ENCODE measurements around the gene TPCN1.

The TPCN1 gene

DNA sequence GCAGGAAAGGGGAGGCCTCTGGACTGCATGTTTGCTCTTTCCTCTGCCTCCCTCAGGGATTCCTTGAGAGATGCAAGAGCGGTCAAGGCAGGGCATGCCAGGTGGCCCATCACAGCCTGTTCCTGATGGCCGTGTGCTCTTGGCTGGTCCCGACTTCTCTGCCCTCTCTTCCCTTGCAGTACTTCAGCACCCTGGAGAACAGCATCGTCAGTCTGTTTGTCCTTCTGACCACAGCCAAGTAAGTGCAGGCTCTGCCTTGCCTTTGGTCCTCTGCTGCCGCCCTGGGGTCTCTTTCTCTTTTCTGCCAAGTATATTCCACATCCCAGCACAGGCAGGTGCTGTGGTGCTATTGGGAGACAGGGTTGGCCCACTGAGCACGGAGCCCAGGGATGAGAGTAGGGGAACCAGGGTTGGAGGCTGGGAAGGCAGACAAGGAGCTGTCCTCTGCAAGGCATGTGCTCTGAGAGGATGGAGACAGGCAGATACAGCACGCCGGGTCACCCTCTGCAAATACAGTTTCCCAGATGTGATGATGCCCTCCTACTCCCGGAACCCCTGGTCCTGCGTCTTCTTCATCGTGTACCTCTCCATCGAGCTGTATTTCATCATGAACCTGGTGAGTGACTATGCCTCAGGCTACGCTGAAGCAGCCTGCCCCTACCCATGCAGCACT is 51.9 kb downstream of the TPCN1 start:
- no CpG with 5 or more reads among the region's 13 CpGs for WGBS (ENCODE audit: insufficient coverage, insufficient read length)
- peaks cover 5% of the 10 kb centered on the region; the same call in 1 of the 2 replicates for H3K36me3 ChIP-seq (ENCODE audit: control insufficient read depth, insufficient read depth, low read length)

DNA sequence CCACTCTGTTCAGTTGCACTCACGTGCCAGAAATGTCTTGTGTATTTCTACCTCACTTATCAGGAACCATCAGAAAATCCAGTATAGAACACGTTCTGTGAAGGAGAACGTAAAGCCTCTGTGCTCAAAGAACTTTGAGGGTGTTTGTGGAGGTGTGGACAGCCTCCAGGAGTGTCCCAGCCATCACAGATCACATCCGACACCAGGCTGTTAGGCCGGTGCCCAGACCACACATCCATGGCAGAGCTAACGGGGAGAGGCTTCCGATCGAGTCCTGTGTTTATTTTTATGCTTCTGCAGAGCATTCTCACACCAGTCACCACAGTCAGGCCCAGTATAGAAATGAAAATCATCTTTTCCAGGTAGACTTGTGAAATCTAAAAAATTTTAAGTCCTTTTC is 53.6 kb downstream of the TPCN1 start:
- Histone ChIP-seq H3K9me3 (ENCODE audit: control insufficient read depth, insufficient read depth, low read length) (no peaks in the 10 kb centered on the region), H3K4me1 (ENCODE audit: control insufficient read depth, insufficient read depth, low read length) (no peaks in the 10 kb centered on the region), H3K27me3 (ENCODE audit: control insufficient read depth, insufficient read depth, low read length) (no peaks in the 10 kb centered on the region), H3K36me3 (ENCODE audit: control insufficient read depth, insufficient read depth, low read length) (peaks cover 2% of the 10 kb centered on the region; the same call in 1 of the 2 replicates), H3K4me3 (ENCODE audit: low read length) (no peak overlapping the region), H3K27ac (ENCODE audit: low read length) (no peak overlapping the region)
- no peak for DNase-seq (ENCODE audit: low read depth, low spot score)
- WGBS (ENCODE audit: insufficient coverage, insufficient read length) = no CpG with 5 or more reads among the region's 8 CpGs

More for the DNA sequence above, 51.9 kb downstream of the TPCN1 start:
- Histone ChIP-seq H3K4me1 (ENCODE audit: control insufficient read depth, insufficient read depth, low read length) (no peaks in the 10 kb centered on the region), H3K27ac (ENCODE audit: low read length) (no peak overlapping the region), H3K9me3 (ENCODE audit: control insufficient read depth, insufficient read depth, low read length) (no peaks in the 10 kb centered on the region), H3K4me3 (ENCODE audit: low read length) (no peak overlapping the region), H3K27me3 (ENCODE audit: control insufficient read depth, insufficient read depth, low read length) (no peaks in the 10 kb centered on the region)
- no peak for DNase-seq (ENCODE audit: low read depth, low spot score)

DNA sequence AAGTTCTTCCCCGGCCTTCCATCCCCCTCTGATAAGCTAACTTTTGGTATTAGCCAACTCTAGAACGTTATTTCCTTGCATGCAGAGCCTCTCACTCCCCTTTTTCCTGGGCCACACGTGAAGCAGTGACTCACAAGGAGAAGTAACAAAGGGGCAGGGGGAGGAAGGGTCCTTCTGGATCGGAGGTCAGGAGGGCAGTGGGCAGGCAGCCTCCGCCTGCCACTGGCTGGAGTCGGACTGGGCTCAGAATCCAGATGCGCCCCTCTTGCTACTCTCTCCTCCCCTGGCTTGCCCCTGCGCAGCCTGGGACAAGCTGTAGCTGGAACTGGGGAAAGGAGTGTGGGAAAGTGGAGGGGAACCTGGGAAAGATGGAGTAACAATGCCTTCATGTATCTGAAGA is 55.0 kb downstream of the TPCN1 start:
- H3K27ac ChIP-seq (ENCODE audit: low read length) = no peak overlapping the region
- DNase-seq (ENCODE audit: low read depth, low spot score) = no peak
- WGBS (ENCODE audit: insufficient coverage, insufficient read length) = no CpG with 5 or more reads among the region's 8 CpGs
- no peak overlapping the region for H3K4me3 ChIP-seq (ENCODE audit: low read length)
- no peaks in the 10 kb centered on the region for H3K4me1 ChIP-seq (ENCODE audit: control insufficient read depth, insufficient read depth, low read length)
- H3K36me3 ChIP-seq (ENCODE audit: control insufficient read depth, insufficient read depth, low read length) = peaks cover 2% of the 10 kb centered on the region; the same call in 1 of the 2 replicates
- no peaks in the 10 kb centered on the region for H3K9me3 ChIP-seq (ENCODE audit: control insufficient read depth, insufficient read depth, low read length)
- H3K27me3 ChIP-seq (ENCODE audit: control insufficient read depth, insufficient read depth, low read length) = no peaks in the 10 kb centered on the region

DNA sequence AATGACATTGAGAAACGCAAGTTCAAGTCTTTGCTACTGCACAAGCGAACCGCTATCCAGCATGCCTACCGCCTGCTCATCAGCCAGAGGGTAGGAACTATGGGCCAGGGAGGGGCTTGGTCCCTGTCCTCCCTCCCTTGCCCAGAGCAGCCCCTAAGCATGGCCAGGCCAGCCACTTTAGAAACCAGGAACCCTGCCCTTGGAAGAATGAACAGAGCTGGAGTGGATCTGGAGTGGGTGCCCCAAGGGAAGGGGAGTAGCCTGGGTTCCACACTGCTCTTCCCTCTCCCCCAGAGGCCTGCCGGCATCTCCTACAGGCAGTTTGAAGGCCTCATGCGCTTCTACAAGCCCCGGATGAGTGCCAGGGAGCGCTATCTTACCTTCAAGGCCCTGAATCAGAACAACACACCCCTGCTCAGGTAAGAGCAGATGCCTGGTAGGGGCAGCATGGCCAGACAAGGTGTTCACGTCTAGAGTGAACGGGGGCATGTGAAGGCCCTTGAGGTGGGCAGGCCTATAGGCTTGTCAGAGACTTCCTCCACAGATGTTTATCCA is 55.8 kb downstream of the TPCN1 start:
- Histone ChIP-seq H3K4me1 (ENCODE audit: control insufficient read depth, insufficient read depth, low read length) (no peaks in the 10 kb centered on the region), H3K4me3 (ENCODE audit: low read length) (no peak overlapping the region), H3K9me3 (ENCODE audit: control insufficient read depth, insufficient read depth, low read length) (no peaks in the 10 kb centered on the region), H3K27ac (ENCODE audit: low read length) (no peak overlapping the region), H3K36me3 (ENCODE audit: control insufficient read depth, insufficient read depth, low read length) (peaks cover 2% of the 10 kb centered on the region; the same call in 1 of the 2 replicates), H3K27me3 (ENCODE audit: control insufficient read depth, insufficient read depth, low read length) (no peaks in the 10 kb centered on the region)
- DNase-seq (ENCODE audit: low read depth, low spot score) = no peak
- no CpG with 5 or more reads among the region's 10 CpGs for WGBS (ENCODE audit: insufficient coverage, insufficient read length)

DNA sequence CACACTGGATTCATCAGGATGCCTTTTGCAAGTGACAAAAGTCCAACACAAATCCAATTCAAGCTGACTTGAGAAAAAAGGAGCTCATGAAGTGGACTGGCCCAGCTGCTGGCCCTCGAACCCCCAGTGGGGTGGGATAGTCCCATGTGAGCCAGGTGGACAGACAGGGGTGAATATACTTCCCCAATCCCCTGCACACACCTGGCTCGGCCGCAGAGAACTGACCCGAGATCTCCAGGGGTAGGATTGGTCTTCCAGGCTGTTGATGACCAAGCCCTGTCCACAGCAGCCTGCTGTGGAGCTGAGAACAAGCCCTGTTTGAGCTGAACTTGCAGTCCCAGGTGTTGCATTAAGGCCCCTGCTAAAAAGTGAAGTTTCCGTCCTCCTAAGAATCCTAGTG is 56.2 kb downstream of the TPCN1 start:
- WGBS (ENCODE audit: insufficient coverage, insufficient read length) = no CpG with 5 or more reads among the region's 5 CpGs
- no peak overlapping the region for H3K27ac ChIP-seq (ENCODE audit: low read length)
- H3K36me3 ChIP-seq (ENCODE audit: control insufficient read depth, insufficient read depth, low read length) = peaks cover 2% of the 10 kb centered on the region; the same call in 1 of the 2 replicates
- no peaks in the 10 kb centered on the region for H3K27me3 ChIP-seq (ENCODE audit: control insufficient read depth, insufficient read depth, low read length)
- DNase-seq (ENCODE audit: low read depth, low spot score) = no peak
- no peaks in the 10 kb centered on the region for H3K9me3 ChIP-seq (ENCODE audit: control insufficient read depth, insufficient read depth, low read length)
- H3K4me3 ChIP-seq (ENCODE audit: low read length) = no peak overlapping the region
- H3K4me1 ChIP-seq (ENCODE audit: control insufficient read depth, insufficient read depth, low read length) = no peaks in the 10 kb centered on the region

DNA sequence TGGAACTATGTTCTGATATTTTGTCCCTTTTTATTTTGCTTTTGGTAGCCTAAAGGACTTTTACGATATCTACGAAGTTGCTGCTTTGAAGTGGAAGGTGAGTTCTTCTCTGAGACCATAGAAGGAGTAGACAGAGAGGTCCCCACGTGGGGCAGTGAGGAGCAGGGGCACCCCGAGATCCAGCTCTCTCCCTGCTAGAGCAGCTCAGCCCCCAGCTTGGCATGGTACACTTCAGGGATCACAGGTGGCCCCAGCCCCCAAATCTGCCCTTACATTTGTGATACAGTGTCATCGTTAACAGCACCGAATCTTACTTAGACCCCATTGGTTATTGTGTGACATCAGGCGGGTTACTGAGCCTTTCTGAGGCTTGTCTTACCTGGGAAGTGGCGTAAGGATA is 56.9 kb downstream of the TPCN1 start:
- peaks cover 2% of the 10 kb centered on the region; the same call in 1 of the 2 replicates for H3K36me3 ChIP-seq (ENCODE audit: control insufficient read depth, insufficient read depth, low read length)

DNA sequence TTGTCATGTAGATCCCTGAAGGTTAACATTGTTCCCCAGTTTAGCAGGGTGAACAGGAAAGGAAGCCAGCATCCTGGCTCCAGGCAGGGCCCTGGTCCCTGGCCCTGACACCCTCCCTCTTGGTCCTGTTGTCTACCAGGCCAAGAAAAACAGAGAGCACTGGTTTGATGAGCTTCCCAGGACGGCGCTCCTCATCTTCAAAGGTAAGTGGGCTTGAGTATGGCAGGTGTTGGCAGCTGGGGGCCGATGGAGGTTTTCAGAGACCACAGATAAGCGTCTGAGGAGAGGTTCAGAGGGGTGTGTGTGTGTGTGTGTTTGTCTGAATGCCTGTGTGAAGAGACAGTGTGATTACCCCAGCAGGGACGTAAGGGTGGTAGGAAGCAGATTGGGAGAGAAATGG is 57.4 kb downstream of the TPCN1 start:
- Histone ChIP-seq H3K27me3 (ENCODE audit: control insufficient read depth, insufficient read depth, low read length) (no peaks in the 10 kb centered on the region), H3K36me3 (ENCODE audit: control insufficient read depth, insufficient read depth, low read length) (no peaks in the 10 kb centered on the region; the same call in 1 of the 2 replicates), H3K27ac (ENCODE audit: low read length) (no peak overlapping the region), H3K4me3 (ENCODE audit: low read length) (no peak overlapping the region), H3K4me1 (ENCODE audit: control insufficient read depth, insufficient read depth, low read length) (no peaks in the 10 kb centered on the region), H3K9me3 (ENCODE audit: control insufficient read depth, insufficient read depth, low read length) (no peaks in the 10 kb centered on the region)
- no peak for DNase-seq (ENCODE audit: low read depth, low spot score)
- no CpG with 5 or more reads among the region's 5 CpGs for WGBS (ENCODE audit: insufficient coverage, insufficient read length)

More for the DNA sequence above, 56.9 kb downstream of the TPCN1 start:
- H3K4me1 ChIP-seq (ENCODE audit: control insufficient read depth, insufficient read depth, low read length) = no peaks in the 10 kb centered on the region
- no peak overlapping the region for H3K4me3 ChIP-seq (ENCODE audit: low read length)
- H3K27ac ChIP-seq (ENCODE audit: low read length) = no peak overlapping the region
- no peak for DNase-seq (ENCODE audit: low read depth, low spot score)
- no CpG with 5 or more reads among the region's 8 CpGs for WGBS (ENCODE audit: insufficient coverage, insufficient read length)
- H3K9me3 ChIP-seq (ENCODE audit: control insufficient read depth, insufficient read depth, low read length) = no peaks in the 10 kb centered on the region
- H3K27me3 ChIP-seq (ENCODE audit: control insufficient read depth, insufficient read depth, low read length) = no peaks in the 10 kb centered on the region

DNA sequence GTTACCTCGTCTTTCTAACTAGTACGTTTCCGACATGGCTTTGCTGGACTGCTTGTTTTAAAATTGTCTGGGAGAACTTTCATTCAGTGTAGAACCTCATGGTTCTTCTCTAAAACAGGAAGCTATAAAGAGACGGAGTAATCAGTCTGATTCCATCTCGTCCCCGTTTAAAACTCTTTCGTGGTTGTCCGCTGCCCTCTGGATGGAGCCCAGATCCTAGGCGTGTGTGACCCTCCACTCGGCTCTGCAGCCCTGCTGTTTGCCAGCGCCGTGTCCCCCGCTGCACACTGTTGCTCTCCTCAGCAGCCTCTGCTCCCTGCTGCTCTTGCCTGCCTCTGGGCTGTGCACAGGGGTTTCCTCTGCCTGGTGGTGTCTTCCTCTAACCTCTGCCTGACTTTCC is 63.5 kb downstream of the TPCN1 start:
- Histone ChIP-seq H3K4me1 (ENCODE audit: control insufficient read depth, insufficient read depth, low read length) (no peaks in the 10 kb centered on the region), H3K9me3 (ENCODE audit: control insufficient read depth, insufficient read depth, low read length) (no peaks in the 10 kb centered on the region), H3K27me3 (ENCODE audit: control insufficient read depth, insufficient read depth, low read length) (no peaks in the 10 kb centered on the region), H3K4me3 (ENCODE audit: low read length) (no peak overlapping the region), H3K27ac (ENCODE audit: low read length) (no peak overlapping the region), H3K36me3 (ENCODE audit: control insufficient read depth, insufficient read depth, low read length) (peaks cover 2% of the 10 kb centered on the region; the same call in 1 of the 2 replicates)
- WGBS (ENCODE audit: insufficient coverage, insufficient read length) = no CpG with 5 or more reads among the region's 13 CpGs
- no peak for DNase-seq (ENCODE audit: low read depth, low spot score)

DNA sequence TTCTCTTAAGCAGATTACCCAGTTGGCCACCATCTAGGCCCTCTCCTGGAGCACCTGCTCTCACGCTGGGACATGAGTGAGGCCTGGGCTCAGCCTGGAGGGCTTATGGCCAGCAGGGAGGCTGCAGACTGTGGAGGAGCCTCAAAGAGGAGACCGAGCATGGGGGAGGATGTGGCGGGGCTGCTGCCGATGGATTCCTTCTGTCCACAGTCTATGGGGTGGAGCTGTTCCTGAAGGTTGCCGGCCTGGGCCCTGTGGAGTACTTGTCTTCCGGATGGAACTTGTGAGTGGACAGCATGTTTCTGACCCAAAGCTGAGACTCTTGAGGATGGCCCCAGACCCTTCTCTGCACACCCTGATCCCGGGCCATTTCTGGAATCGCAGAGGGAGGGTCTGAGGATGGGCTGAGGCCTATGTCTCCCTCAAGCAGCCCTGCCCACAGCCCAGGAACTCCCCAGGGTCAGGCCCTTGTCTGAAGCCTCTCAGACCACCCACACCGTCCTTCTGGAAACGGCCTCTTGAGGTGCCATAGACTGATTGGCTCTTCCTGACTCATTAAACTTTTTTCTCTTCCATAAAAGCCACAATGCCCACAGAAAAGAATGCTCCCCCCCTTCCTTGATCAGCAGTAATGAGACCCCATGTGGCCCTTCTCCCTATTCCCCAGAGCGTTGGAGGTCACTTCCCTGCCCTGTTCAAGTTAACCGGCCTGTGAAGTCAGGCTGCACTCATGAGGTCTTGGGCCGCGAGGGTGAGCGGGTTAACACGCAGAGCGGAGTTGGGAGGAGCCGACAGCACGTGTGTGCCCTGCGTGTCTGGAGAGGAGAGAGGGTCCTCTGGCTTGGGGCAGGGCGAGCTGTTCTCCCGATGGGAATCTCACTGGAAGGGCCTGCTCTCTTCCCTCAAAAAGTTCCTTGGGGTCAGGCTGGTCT is 64.7 kb downstream of the TPCN1 start:
- Histone ChIP-seq H3K4me3 (ENCODE audit: low read length) (no peak overlapping the region), H3K9me3 (ENCODE audit: control insufficient read depth, insufficient read depth, low read length) (no peaks in the 10 kb centered on the region), H3K27ac (ENCODE audit: low read length) (no peak overlapping the region), H3K27me3 (ENCODE audit: control insufficient read depth, insufficient read depth, low read length) (no peaks in the 10 kb centered on the region), H3K4me1 (ENCODE audit: control insufficient read depth, insufficient read depth, low read length) (no peaks in the 10 kb centered on the region), H3K36me3 (ENCODE audit: control insufficient read depth, insufficient read depth, low read length) (peaks cover 4% of the 10 kb centered on the region; the same call in 1 of the 2 replicates)
- no CpG with 5 or more reads among the region's 22 CpGs for WGBS (ENCODE audit: insufficient coverage, insufficient read length)
- DNase-seq (ENCODE audit: low read depth, low spot score) = no peak

DNA sequence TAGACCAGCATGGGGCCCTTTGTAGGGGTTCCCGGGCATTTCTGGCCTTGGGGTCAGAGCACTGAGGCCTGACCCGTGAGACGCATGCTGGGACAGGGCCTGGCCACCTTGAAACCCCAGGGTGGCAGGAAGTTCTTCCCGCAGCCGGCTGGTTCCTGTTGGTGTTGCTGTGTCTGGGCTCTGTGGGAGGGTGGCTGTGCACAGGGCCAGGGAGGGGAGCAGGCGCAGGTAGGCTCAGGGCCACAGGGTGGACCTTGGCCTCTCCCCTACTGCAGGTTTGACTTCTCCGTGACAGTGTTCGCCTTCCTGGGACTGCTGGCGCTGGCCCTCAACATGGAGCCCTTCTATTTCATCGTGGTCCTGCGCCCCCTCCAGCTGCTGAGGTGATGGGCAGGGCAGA is 65.4 kb downstream of the TPCN1 start:
- H3K9me3 ChIP-seq (ENCODE audit: control insufficient read depth, insufficient read depth, low read length) = no peaks in the 10 kb centered on the region
- peaks cover 8% of the 10 kb centered on the region; the same call in 1 of the 2 replicates for H3K36me3 ChIP-seq (ENCODE audit: control insufficient read depth, insufficient read depth, low read length)
- no peak for DNase-seq (ENCODE audit: low read depth, low spot score)
- H3K4me1 ChIP-seq (ENCODE audit: control insufficient read depth, insufficient read depth, low read length) = no peaks in the 10 kb centered on the region
- H3K27me3 ChIP-seq (ENCODE audit: control insufficient read depth, insufficient read depth, low read length) = no peaks in the 10 kb centered on the region
- no CpG with 5 or more reads among the region's 11 CpGs for WGBS (ENCODE audit: insufficient coverage, insufficient read length)
- H3K4me3 ChIP-seq (ENCODE audit: low read length) = no peak overlapping the region
- H3K27ac ChIP-seq (ENCODE audit: low read length) = no peak overlapping the region

Measured in iPS DF 6.9 (cell line).